GM10266 (cell line): ENCODE results near the gene EXT2.

Source experiments
- DNase-seq: peaks from one replicate; pipeline ENCODE4 v3.0.0; 2012; ENCODE audit errors: extremely low spot score
- CTCF ChIP-seq: IDR thresholded peaks from 2 replicates; pipeline ENCODE4 v1.5.1; 2012; ENCODE audit warnings: mild to moderate bottlenecking, low read depth; ENCODE audit not compliant: control insufficient read depth, insufficient read depth; ENCODE audit errors: missing control alignments

EXT2 gene

DNA sequence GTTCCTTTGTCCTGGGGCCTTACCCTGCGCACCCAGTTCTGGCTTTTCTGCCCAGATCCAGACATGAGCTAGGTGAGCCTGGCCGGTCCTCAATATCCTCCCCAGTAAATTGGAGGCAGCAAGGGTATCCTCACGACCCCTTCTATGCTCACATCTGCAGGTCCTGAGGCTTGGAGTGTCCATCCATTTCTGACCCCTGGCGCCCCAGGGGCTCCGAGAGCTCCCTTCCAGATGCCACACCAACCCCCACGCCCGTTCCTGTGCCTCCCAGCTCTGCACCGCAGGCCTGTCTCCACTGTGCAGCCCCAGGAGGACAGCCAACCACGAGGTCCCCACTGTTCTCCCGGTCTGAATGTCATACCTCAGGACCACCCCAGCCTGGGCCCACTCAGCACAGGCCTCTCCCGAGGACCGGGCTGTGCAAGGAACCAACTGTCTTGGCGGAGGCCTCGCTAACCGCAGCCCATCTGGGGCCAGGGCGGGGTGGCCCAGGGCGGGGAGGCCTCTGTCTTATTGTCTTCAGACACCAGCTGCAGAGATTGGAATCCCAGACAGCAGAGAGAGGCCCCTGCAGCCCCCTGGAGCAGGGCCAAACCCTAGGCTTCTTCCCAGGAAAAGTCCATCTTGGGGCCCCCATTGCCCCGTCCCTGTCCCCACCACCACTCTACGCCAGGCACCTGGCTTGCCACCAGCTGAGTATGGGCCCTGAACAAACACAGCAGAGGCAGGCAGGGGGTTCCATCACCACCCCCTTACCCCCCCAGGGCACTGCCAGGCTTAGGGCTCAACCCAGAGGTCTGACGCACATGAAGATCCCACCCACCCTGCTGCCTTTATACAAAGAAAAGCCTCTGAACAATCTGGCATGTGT lies 175.2 kb downstream of the EXT2 start:
- TF ChIP-seq CTCF = no peak
- no peak for DNase-seq

DNA sequence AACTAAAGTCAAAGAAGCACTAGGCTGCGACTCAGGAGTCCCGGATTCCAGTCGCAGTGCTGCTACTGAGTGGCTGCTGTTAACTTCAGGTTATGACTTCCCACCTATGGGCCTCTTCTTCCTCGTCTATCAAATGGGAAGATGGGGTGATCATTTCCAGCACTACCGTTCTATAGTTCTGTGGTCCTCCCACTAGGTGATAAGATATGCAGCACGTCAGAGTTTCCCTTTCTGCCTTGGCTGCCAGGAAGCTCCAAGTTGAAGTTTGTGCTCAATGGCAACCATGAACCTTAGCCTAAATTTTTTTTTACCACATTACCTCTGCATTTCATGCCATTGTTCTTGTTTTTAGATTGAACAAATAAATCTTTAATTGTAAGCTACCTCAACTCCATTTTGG lies 175.8 kb downstream of the EXT2 start:
- TF ChIP-seq CTCF = no peak
- DNase-seq = no peak

GRCh38 chr11:44274404-44274803 lies 178.9 kb downstream of the EXT2 start:
- TF ChIP-seq CTCF = no peak
- DNase-seq = no peak

DNA sequence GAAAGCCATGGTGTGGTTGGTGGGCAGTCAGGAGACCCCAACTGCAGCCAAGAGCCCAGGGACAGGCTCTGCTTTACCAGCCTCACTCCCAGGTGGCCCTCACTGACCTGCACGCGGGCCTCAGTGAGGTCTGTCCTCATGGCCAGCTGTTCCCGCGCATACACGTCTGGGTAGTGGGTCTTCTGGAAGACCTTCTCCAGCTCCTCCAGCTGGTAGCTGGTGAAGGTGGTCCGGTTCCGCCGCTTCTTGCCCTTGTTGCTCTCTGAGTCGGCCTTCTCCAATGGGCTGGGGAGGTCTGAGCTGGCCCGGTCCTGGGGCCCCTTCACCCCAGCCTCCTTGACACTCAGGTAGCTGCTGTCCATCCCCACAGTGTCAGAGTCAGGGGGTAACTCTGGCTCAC lies 179.8 kb downstream of the EXT2 start:
- no peak for DNase-seq
- no peak for TF ChIP-seq CTCF

- TF ChIP-seq CTCF = no peak
- no peak for DNase-seq
Observed at GRCh38 chr11:44275961-44276550, 180.6 kb downstream of the EXT2 start.

- TF ChIP-seq CTCF = no peak
- DNase-seq = no peak
Observed at GRCh38 chr11:44277196-44278090, 182.0 kb downstream of the EXT2 start.

- no peak for DNase-seq
Observed at GRCh38 chr11:44279483-44279882, 184.0 kb downstream of the EXT2 start.

More at GRCh38 chr11:44279483-44279882, 184.0 kb downstream of the EXT2 start:
- TF ChIP-seq CTCF = no peak
